Measurements from ENCODE around the gene MAP2K5. TPM values are rescaled to one million over a fixed set of nuclear protein-coding genes. Genes with fewer than 3 reads are reported as not detected.

The MAP2K5 gene
- total RNA-seq, 3 donors from 2014 or later = 26.4 to 36.4 (median 30.3) TPM

- peak; percentile 11 for ATAC-seq
- DNase-seq = peak; percentile 51 to 54 (median 52)
- TF ChIP-seq CTCF (IDR thresholded peaks at IDR 0.05) = no peak
- no peaks in the 10 kb centered on the region for H3K36me3 ChIP-seq (ENCODE audit: low read depth)
- intact Hi-C loops (cut with DNase I, micrococcal nuclease) = no loop called here
- no peak overlapping the region for H3K4me3 ChIP-seq
- H3K4me1 ChIP-seq (ENCODE audit: low read depth) = peaks cover 22% of the 10 kb centered on the region
- no peaks in the 10 kb centered on the region for H3K9me3 ChIP-seq
Observed at GRCh38 chr15:67543348-67543718, 830 bp downstream of the MAP2K5 start.

GRCh38 chr15:67544475-67544874 is 2.0 kb downstream of the MAP2K5 start:
- DNase-seq (no peak), ATAC-seq (no peak)
- Histone ChIP-seq H3K4me3 (no peak overlapping the region), H3K36me3 (ENCODE audit: low read depth) (no peaks in the 10 kb centered on the region), H3K4me1 (ENCODE audit: low read depth) (peaks cover 32% of the 10 kb centered on the region), H3K9me3 (no peaks in the 10 kb centered on the region)
- intact Hi-C loops (cut with DNase I, micrococcal nuclease) = no loop called here
- no peak for TF ChIP-seq CTCF (IDR thresholded peaks at IDR 0.05)

GRCh38 chr15:67545864-67546263 is 3.4 kb downstream of the MAP2K5 start:
- intact Hi-C loops (cut with DNase I, micrococcal nuclease) = no loop called here

GRCh38 chr15:67547064-67547463 is 4.6 kb downstream of the MAP2K5 start:
- no peak for TF ChIP-seq CTCF (IDR thresholded peaks at IDR 0.05)
- Histone ChIP-seq H3K9me3 (no peaks in the 10 kb centered on the region), H3K36me3 (ENCODE audit: low read depth) (no peaks in the 10 kb centered on the region), H3K4me1 (ENCODE audit: low read depth) (peaks cover 37% of the 10 kb centered on the region), H3K4me3 (no peak overlapping the region)
- intact Hi-C loops (cut with DNase I, micrococcal nuclease) = no loop called here
- DNase-seq = no peak
- ATAC-seq = peak; percentile 16

More at GRCh38 chr15:67545864-67546263, 3.4 kb downstream of the MAP2K5 start:
- DNase-seq (no peak), ATAC-seq (no peak)
- Histone ChIP-seq H3K36me3 (ENCODE audit: low read depth) (no peaks in the 10 kb centered on the region), H3K9me3 (no peaks in the 10 kb centered on the region), H3K4me3 (no peak overlapping the region), H3K4me1 (ENCODE audit: low read depth) (peaks cover 37% of the 10 kb centered on the region)
- TF ChIP-seq CTCF (IDR thresholded peaks at IDR 0.05) = no peak

GRCh38 chr15:67547836-67548235 is 5.3 kb downstream of the MAP2K5 start:
- no peak for ATAC-seq

More at GRCh38 chr15:67547836-67548235, 5.3 kb downstream of the MAP2K5 start:
- Histone ChIP-seq H3K4me3 (no peak overlapping the region), H3K9me3 (no peaks in the 10 kb centered on the region), H3K4me1 (ENCODE audit: low read depth) (peaks cover 37% of the 10 kb centered on the region), H3K36me3 (ENCODE audit: low read depth) (no peaks in the 10 kb centered on the region)
- no peak for TF ChIP-seq CTCF (IDR thresholded peaks at IDR 0.05)
- DNase-seq = no peak
- intact Hi-C loops (cut with DNase I, micrococcal nuclease) = no loop called here
